ENCODE results near the gene BCAT1.
"Not testable (repeated sequence)": the region's sequence is repeated elsewhere in the genome, so short reads cannot be mapped to it uniquely, and the experiment has no call there.

BCAT1 gene

GRCh38 chr12:24960222-24960855 is 11.4 kb upstream of the BCAT1 start:
- H3K4me3 ChIP-seq (ENCODE audit: low read length), result no peak overlapping the region
- TF ChIP-seq EZH2phosphoT487 (IDR thresholded peaks at IDR 0.05; ENCODE audit: borderline replicate concordance, low read length), result no peak
- peak; percentile 89 for TF ChIP-seq CTCF (IDR thresholded peaks at IDR 0.05; ENCODE audit: low read depth, low read length, poor library complexity, severe bottlenecking)
- H3K4me2 ChIP-seq (ENCODE audit: low read length), result no peak overlapping the region
- no peaks in the 10 kb centered on the region for H3K27me3 ChIP-seq (ENCODE audit: control insufficient read depth, low read length)
- no peak overlapping the region for H3K27ac ChIP-seq (ENCODE audit: low read depth, low read length)
- no peaks in the 10 kb centered on the region for H3K9me3 ChIP-seq (ENCODE audit: control insufficient read depth, insufficient read depth, low read length)
- H3K36me3 ChIP-seq (ENCODE audit: control insufficient read depth, low read length), result no peaks in the 10 kb centered on the region
- H3K79me2 ChIP-seq (ENCODE audit: control insufficient read depth, low read length), result no peaks in the 10 kb centered on the region
- no peaks in the 10 kb centered on the region for H4K20me1 ChIP-seq (ENCODE audit: control insufficient read depth, insufficient read depth, low read depth, low read length)
- H3F3A ChIP-seq (ENCODE audit: control insufficient read depth, insufficient read depth), result no peaks in the 10 kb centered on the region
- no peaks in the 10 kb centered on the region for H3K4me1 ChIP-seq (ENCODE audit: control insufficient read depth, low read length)
- no peaks in the 10 kb centered on the region for H3K9me2 ChIP-seq (replicated peaks; ENCODE audit: control insufficient read depth, low read length)

GRCh38 chr12:24956351-24956750 is 7.5 kb upstream of the BCAT1 start:
- not testable (repeated sequence) for H3K9me2 ChIP-seq (replicated peaks; ENCODE audit: control insufficient read depth, low read length); H3K4me2 ChIP-seq (ENCODE audit: low read length); H3K4me3 ChIP-seq (ENCODE audit: low read length); H3K36me3 ChIP-seq (ENCODE audit: control insufficient read depth, low read length); H3K27me3 ChIP-seq (ENCODE audit: control insufficient read depth, low read length); H4K20me1 ChIP-seq (ENCODE audit: control insufficient read depth, insufficient read depth, low read depth, low read length); H3K79me2 ChIP-seq (ENCODE audit: control insufficient read depth, low read length); H3K9me3 ChIP-seq (ENCODE audit: control insufficient read depth, insufficient read depth, low read length); H3K27ac ChIP-seq (ENCODE audit: low read depth, low read length); H3F3A ChIP-seq (ENCODE audit: control insufficient read depth, insufficient read depth)
- H3K4me1 ChIP-seq (ENCODE audit: control insufficient read depth, low read length), result peaks cover 19% of the 10 kb centered on the region

GRCh38 chr12:24955853-24956252 is 7.0 kb upstream of the BCAT1 start:
- H3K27ac ChIP-seq (ENCODE audit: low read depth, low read length), result no peak overlapping the region
- H3K27me3 ChIP-seq (ENCODE audit: control insufficient read depth, low read length), result no peaks in the 10 kb centered on the region
- H3F3A ChIP-seq (ENCODE audit: control insufficient read depth, insufficient read depth), result peaks cover 8% of the 10 kb centered on the region
- H3K9me3 ChIP-seq (ENCODE audit: control insufficient read depth, insufficient read depth, low read length), result no peaks in the 10 kb centered on the region
- peaks cover 23% of the 10 kb centered on the region for H3K4me1 ChIP-seq (ENCODE audit: control insufficient read depth, low read length)
- no peak overlapping the region for H3K4me2 ChIP-seq (ENCODE audit: low read length)
- no peaks in the 10 kb centered on the region for H3K36me3 ChIP-seq (ENCODE audit: control insufficient read depth, low read length)
- H3K79me2 ChIP-seq (ENCODE audit: control insufficient read depth, low read length), result no peaks in the 10 kb centered on the region
- TF ChIP-seq CTCF (IDR thresholded peaks at IDR 0.05; ENCODE audit: low read depth, low read length, poor library complexity, severe bottlenecking), result no peak
- no peak for TF ChIP-seq EZH2phosphoT487 (IDR thresholded peaks at IDR 0.05; ENCODE audit: borderline replicate concordance, low read length)
- H3K9me2 ChIP-seq (replicated peaks; ENCODE audit: control insufficient read depth, low read length), result no peaks in the 10 kb centered on the region
- H3K4me3 ChIP-seq (ENCODE audit: low read length), result no peak overlapping the region
- no peaks in the 10 kb centered on the region for H4K20me1 ChIP-seq (ENCODE audit: control insufficient read depth, insufficient read depth, low read depth, low read length)

GRCh38 chr12:24955389-24955788 is 6.5 kb upstream of the BCAT1 start:
- H3K27ac ChIP-seq (ENCODE audit: low read depth, low read length), result no peak overlapping the region
- H3K4me2 ChIP-seq (ENCODE audit: low read length), result no peak overlapping the region

More at GRCh38 chr12:24955389-24955788, 6.5 kb upstream of the BCAT1 start:
- no peaks in the 10 kb centered on the region for H3K27me3 ChIP-seq (ENCODE audit: control insufficient read depth, low read length)
- no peaks in the 10 kb centered on the region for H3K79me2 ChIP-seq (ENCODE audit: control insufficient read depth, low read length)
- H3K9me3 ChIP-seq (ENCODE audit: control insufficient read depth, insufficient read depth, low read length), result no peaks in the 10 kb centered on the region
- H4K20me1 ChIP-seq (ENCODE audit: control insufficient read depth, insufficient read depth, low read depth, low read length), result no peaks in the 10 kb centered on the region
- no peak overlapping the region for H3K4me3 ChIP-seq (ENCODE audit: low read length)
- no peaks in the 10 kb centered on the region for H3K9me2 ChIP-seq (replicated peaks; ENCODE audit: control insufficient read depth, low read length)
- peaks cover 13% of the 10 kb centered on the region for H3F3A ChIP-seq (ENCODE audit: control insufficient read depth, insufficient read depth)
- peaks cover 28% of the 10 kb centered on the region for H3K4me1 ChIP-seq (ENCODE audit: control insufficient read depth, low read length)
- TF ChIP-seq CTCF (IDR thresholded peaks at IDR 0.05; ENCODE audit: low read depth, low read length, poor library complexity, severe bottlenecking), result no peak
- TF ChIP-seq EZH2phosphoT487 (IDR thresholded peaks at IDR 0.05; ENCODE audit: borderline replicate concordance, low read length), result no peak
- no peaks in the 10 kb centered on the region for H3K36me3 ChIP-seq (ENCODE audit: control insufficient read depth, low read length)

Data from DOHH2 (cell line).